GM23338 (cell line): ENCODE data around the gene USP48. TPM values are rescaled to one million over a fixed set of nuclear protein-coding genes. Genes with fewer than 3 reads are reported as not detected.

Experiments used
- ATAC-seq: fragments of 200-7000 bp; cut with Tn5 transposase; 3 replicates; pipeline ENCODE4 v1.9.1; 2020
- DNase-seq: peaks from one replicate; pipeline ENCODE4 v3.0.0-alpha.2; 2015; ENCODE audit warnings: low spot score
- H2AFZ ChIP-seq: fragments of 200-600 bp; sonication (generic); 2 replicates; pipeline ENCODE4 v1.8.0; 2016; ENCODE audit warnings: antibody characterized with exemption, mild to moderate bottlenecking, moderate library complexity
- H3F3A ChIP-seq: fragments of 200-600 bp; sonication (generic); replicated peaks from 2 replicates; pipeline ENCODE4 v1.8.0; 2017; ENCODE audit warnings: antibody characterized with exemption, mixed run types, low read depth
- H3K27ac ChIP-seq: fragments of 200-600 bp; sonication (generic); 2 replicates; pipeline ENCODE4 v1.6.1; 2016; ENCODE audit warnings: low read depth
- H3K27me3 ChIP-seq: fragments of 200-600 bp; sonication (generic); 2 replicates; pipeline ENCODE4 v1.8.0; 2016; ENCODE audit warnings: mild to moderate bottlenecking, mixed run types, moderate library complexity; ENCODE audit not compliant: insufficient read depth
- H3K36me3 ChIP-seq: fragments of 200-600 bp; sonication (generic); 2 replicates; pipeline ENCODE4 v1.8.0; 2016; ENCODE audit warnings: mild to moderate bottlenecking; ENCODE audit not compliant: insufficient read depth
- H3K4me1 ChIP-seq: fragments of 200-600 bp; sonication (generic); 2 replicates; pipeline ENCODE4 v1.8.0; 2016; ENCODE audit warnings: mild to moderate bottlenecking, moderate library complexity; ENCODE audit not compliant: insufficient read depth
- H3K4me2 ChIP-seq: fragments of 200-600 bp; sonication (generic); 2 replicates; pipeline ENCODE4 v1.7.1; 2017; ENCODE audit warnings: mixed run types
- H3K4me3 ChIP-seq: fragments of 200-600 bp; sonication (generic); 2 replicates; pipeline ENCODE4 v1.6.1; 2016; ENCODE audit warnings: mixed run types
- H3K79me2 ChIP-seq: fragments of 200-600 bp; sonication (generic); replicated peaks from 2 replicates; pipeline ENCODE4 v1.8.0; 2017; ENCODE audit warnings: mild to moderate bottlenecking; ENCODE audit not compliant: insufficient read depth
- H3K9me2 ChIP-seq: fragments of 200-600 bp; sonication (generic); 2 replicates; pipeline ENCODE4 v1.8.0; 2017; ENCODE audit not compliant: insufficient read depth
- H4K20me1 ChIP-seq: fragments of 200-600 bp; sonication (generic); replicated peaks from 2 replicates; pipeline ENCODE4 v1.8.0; 2017; ENCODE audit warnings: mild to moderate bottlenecking; ENCODE audit not compliant: insufficient read depth
- H3K27ac Mint-ChIP-seq: 2 replicates; pipeline ENCODE4 v1.8.0; 2020; ENCODE audit warnings: inconsistent platforms, mild to moderate bottlenecking, moderate library complexity, mixed read lengths
- H3K27me3 Mint-ChIP-seq: 3 replicates; pipeline ENCODE4 v1.8.0; 2022; ENCODE audit warnings: low read depth, mild to moderate bottlenecking, moderate library complexity, mixed read lengths, inconsistent platforms; ENCODE audit not compliant: insufficient read depth, poor library complexity
- H3K36me3 Mint-ChIP-seq: 3 replicates; pipeline ENCODE4 v1.8.0; 2021; ENCODE audit warnings: low read depth, mild to moderate bottlenecking, inconsistent platforms, moderate library complexity, mixed read lengths
- H3K4me1 Mint-ChIP-seq: 3 replicates; pipeline ENCODE4 v1.8.0; 2020; ENCODE audit warnings: mild to moderate bottlenecking, inconsistent platforms, mixed read lengths
- H3K4me3 Mint-ChIP-seq: 3 replicates; pipeline ENCODE4 v1.8.0; 2021; ENCODE audit warnings: moderate library complexity, mild to moderate bottlenecking, inconsistent platforms, mixed read lengths
- H3K9me3 Mint-ChIP-seq: 3 replicates; pipeline ENCODE4 v1.8.0; 2020; ENCODE audit warnings: moderate library complexity, mild to moderate bottlenecking, inconsistent platforms, mixed read lengths
- CREB1 ChIP-seq: fragments of 250-450 bp; sonication (Bioruptor Pico); IDR thresholded peaks from 2 replicates; pipeline ENCODE4 v1.5.0; 2020; ENCODE audit warnings: low read depth, mild to moderate bottlenecking, moderate library complexity
- EZH2 ChIP-seq: fragments of 200-600 bp; sonication (generic); IDR thresholded peaks from one replicate; pipeline ENCODE4 v1.8.0; 2017; ENCODE audit warnings: antibody characterized with exemption, mild to moderate bottlenecking, low read depth; ENCODE audit not compliant: unreplicated experiment
- EZH2phosphoT487 ChIP-seq: fragments of 200-600 bp; sonication (generic); IDR thresholded peaks from one replicate; pipeline ENCODE4 v1.8.1; 2018; ENCODE audit warnings: antibody characterized with exemption; ENCODE audit not compliant: unreplicated experiment
- JUNB ChIP-seq: IDR thresholded peaks from one replicate; pipeline ENCODE4 v1.6.1; 2016; ENCODE audit warnings: antibody characterized with exemption; ENCODE audit not compliant: unreplicated experiment
- NANOG ChIP-seq: IDR thresholded peaks from 2 replicates; pipeline ENCODE4 v1.6.1; 2016; ENCODE audit warnings: antibody characterized with exemption, borderline replicate concordance
- POLR2AphosphoS5 ChIP-seq: IDR thresholded peaks from 2 replicates; pipeline ENCODE4 v1.6.1; 2016; ENCODE audit warnings: antibody characterized with exemption, low read depth
- STAT1 ChIP-seq: IDR thresholded peaks from one replicate; pipeline ENCODE4 v1.6.1; 2016; ENCODE audit warnings: antibody characterized with exemption; ENCODE audit not compliant: unreplicated experiment
- polyA plus RNA-seq: library from polyadenylated mRNA; unstranded; fragments of >200 nt; fragmentation: Nextera tagmentation; extraction: Ambion mirVana; gene quantifications from 2 replicates; pipeline ENCODE4 v1.2.1, GENCODE V29; 2016
- total RNA-seq: library from RNA; depleted of rRNA; stranded (reverse); fragments of >200 nt; shearing (Covaris generic); gene quantifications from 2 replicates; pipeline ENCODE4 v1.2.3, GENCODE V29; 2014
- TF ChIP-seq, protein P1 (sequence below), 2 experiments: fragments of 200-600 bp in 1 of 2; sonication (generic) in 1 of 2; conservative IDR thresholded peaks; 2 replicates each; pipeline versions ENCODE4 v1.5.1 to v1.6.1; 2016 to 2017; ENCODE audit warnings: antibody characterized with exemption in 2 of 2, low read depth in 2 of 2, mild to moderate bottlenecking in 2 of 2, moderate library complexity in 1 of 2
- TF ChIP-seq, protein P2 (sequence below): fragments of 250-450 bp; sonication (Bioruptor Pico); IDR thresholded peaks from 2 replicates; pipeline ENCODE4 v1.5.0; 2020; ENCODE audit warnings: mild to moderate bottlenecking, moderate library complexity

The USP48 gene
- total and polyA plus RNA-seq, 2 experiments from 2014 or later = 85.9 to 151 TPM

DNA sequence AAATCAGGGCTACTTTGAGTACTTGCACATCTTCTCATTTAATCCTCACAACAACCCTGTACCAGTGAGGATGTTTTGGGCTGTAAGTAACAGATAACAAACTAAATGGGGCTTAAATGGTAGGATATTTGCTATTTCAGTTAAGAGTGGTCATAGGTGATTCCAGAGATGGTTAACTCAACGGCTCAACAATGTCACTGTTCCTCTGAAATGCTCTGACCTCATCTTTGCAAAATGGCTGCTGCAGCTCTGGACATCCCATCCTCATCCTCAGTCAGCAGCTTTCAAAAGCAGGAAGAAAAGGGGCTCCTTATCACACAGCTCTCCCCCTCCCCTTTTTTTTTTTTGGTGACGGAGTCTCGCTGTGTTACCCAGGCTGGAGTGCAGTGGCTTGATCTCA is 30.6 kb upstream of the USP48 start (continued):
- TF ChIP-seq POLR2AphosphoS5 (no peak), NANOG (no peak), JUNB (no peak), EZH2phosphoT487 (no peak), CREB1 (no peak), EZH2 (no peak), STAT1 (no peak)
- TF ChIP-seq, protein P1, sequence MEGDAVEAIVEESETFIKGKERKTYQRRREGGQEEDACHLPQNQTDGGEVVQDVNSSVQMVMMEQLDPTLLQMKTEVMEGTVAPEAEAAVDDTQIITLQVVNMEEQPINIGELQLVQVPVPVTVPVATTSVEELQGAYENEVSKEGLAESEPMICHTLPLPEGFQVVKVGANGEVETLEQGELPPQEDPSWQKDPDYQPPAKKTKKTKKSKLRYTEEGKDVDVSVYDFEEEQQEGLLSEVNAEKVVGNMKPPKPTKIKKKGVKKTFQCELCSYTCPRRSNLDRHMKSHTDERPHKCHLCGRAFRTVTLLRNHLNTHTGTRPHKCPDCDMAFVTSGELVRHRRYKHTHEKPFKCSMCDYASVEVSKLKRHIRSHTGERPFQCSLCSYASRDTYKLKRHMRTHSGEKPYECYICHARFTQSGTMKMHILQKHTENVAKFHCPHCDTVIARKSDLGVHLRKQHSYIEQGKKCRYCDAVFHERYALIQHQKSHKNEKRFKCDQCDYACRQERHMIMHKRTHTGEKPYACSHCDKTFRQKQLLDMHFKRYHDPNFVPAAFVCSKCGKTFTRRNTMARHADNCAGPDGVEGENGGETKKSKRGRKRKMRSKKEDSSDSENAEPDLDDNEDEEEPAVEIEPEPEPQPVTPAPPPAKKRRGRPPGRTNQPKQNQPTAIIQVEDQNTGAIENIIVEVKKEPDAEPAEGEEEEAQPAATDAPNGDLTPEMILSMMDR (conservative IDR thresholded peaks at IDR 0.05; ENCODE audit: low read depth in 2 of 2) = no peak

DNA sequence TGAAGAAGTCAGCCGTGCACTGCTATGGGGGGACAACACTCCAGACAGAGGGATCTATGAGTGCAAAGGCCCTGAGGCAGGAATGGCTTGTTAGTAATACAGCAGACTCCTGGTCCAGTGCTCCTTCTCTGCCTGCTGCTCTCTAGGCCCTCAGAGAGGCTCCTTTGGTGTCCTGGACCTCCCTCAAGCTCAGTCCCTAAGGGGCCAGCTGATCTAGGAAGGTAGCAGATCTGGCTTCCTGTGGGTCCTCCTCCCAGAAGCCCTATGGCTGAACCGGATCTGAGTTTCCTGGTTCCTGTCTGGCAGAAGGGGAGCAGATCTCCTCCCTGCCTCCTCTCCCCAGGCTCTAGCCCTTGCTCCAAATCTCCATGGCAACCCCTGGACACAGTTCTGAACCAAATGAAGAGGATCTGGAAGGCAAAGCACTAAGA is 28.9 kb upstream of the USP48 start, which contains the start of gene LDLRAD2:
LDLRAD2 (plus strand) TSS at position 391 of the 431 bp plus-strand sequence. CDS start 187 bp downstream, outside the sequence.
- no peak for DNase-seq
- Histone ChIP-seq H3K27ac (no peak within 1 kb of the TSS), H3K36me3 (no peaks in the 10 kb centered on the region), H2AFZ (no peak within 1 kb of the TSS), H3K79me2 (no peaks in the 10 kb centered on the region), H3K4me2 (no peak within 1 kb of the TSS), H3K27me3 (peaks cover 5% of the 10 kb centered on the region; the same call in 1 of the 2 replicates), H3K9me2 (no peaks in the 10 kb centered on the region), H3K4me1 (no peaks in the 10 kb centered on the region), H3F3A (0 out of 2 replicates have a peak, but pooled peaks cover 12% of the 10 kb centered on the region), H4K20me1 (no peaks in the 10 kb centered on the region), H3K4me3 (no peak within 1 kb of the TSS)
- H3K4me3 Mint-ChIP-seq = no peak within 1 kb of the TSS
- TF ChIP-seq JUNB = no peak
- TF ChIP-seq NANOG = no peak
- TF ChIP-seq, protein P2, sequence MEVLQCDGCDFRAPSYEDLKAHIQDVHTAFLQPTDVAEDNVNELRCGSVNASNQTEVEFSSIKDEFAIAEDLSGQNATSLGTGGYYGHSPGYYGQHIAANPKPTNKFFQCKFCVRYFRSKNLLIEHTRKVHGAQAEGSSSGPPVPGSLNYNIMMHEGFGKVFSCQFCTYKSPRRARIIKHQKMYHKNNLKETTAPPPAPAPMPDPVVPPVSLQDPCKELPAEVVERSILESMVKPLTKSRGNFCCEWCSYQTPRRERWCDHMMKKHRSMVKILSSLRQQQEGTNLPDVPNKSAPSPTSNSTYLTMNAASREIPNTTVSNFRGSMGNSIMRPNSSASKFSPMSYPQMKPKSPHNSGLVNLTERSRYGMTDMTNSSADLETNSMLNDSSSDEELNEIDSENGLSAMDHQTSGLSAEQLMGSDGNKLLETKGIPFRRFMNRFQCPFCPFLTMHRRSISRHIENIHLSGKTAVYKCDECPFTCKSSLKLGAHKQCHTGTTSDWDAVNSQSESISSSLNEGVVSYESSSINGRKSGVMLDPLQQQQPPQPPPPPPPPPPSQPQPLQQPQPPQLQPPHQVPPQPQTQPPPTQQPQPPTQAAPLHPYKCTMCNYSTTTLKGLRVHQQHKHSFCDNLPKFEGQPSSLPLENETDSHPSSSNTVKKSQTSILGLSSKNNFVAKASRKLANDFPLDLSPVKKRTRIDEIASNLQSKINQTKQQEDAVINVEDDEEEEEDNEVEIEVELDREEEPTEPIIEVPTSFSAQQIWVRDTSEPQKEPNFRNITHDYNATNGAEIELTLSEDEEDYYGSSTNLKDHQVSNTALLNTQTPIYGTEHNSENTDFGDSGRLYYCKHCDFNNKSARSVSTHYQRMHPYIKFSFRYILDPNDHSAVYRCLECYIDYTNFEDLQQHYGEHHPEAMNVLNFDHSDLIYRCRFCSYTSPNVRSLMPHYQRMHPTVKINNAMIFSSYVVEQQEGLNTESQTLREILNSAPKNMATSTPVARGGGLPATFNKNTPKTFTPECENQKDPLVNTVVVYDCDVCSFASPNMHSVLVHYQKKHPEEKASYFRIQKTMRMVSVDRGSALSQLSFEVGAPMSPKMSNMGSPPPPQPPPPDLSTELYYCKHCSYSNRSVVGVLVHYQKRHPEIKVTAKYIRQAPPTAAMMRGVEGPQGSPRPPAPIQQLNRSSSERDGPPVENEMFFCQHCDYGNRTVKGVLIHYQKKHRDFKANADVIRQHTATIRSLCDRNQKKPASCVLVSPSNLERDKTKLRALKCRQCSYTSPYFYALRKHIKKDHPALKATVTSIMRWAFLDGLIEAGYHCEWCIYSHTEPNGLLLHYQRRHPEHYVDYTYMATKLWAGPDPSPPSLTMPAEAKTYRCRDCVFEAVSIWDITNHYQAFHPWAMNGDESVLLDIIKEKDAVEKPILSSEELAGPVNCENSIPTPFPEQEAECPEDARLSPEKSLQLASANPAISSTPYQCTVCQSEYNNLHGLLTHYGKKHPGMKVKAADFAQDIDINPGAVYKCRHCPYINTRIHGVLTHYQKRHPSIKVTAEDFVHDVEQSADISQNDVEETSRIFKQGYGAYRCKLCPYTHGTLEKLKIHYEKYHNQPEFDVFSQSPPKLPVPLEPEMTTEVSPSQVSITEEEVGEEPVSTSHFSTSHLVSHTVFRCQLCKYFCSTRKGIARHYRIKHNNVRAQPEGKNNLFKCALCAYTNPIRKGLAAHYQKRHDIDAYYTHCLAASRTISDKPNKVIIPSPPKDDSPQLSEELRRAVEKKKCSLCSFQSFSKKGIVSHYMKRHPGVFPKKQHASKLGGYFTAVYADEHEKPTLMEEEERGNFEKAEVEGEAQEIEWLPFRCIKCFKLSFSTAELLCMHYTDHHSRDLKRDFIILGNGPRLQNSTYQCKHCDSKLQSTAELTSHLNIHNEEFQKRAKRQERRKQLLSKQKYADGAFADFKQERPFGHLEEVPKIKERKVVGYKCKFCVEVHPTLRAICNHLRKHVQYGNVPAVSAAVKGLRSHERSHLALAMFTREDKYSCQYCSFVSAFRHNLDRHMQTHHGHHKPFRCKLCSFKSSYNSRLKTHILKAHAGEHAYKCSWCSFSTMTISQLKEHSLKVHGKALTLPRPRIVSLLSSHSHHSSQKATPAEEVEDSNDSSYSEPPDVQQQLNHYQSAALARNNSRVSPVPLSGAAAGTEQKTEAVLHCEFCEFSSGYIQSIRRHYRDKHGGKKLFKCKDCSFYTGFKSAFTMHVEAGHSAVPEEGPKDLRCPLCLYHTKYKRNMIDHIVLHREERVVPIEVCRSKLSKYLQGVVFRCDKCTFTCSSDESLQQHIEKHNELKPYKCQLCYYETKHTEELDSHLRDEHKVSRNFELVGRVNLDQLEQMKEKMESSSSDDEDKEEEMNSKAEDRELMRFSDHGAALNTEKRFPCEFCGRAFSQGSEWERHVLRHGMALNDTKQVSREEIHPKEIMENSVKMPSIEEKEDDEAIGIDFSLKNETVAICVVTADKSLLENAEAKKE (CRISPR knock-in tag) = no peak
- TF ChIP-seq EZH2 = no peak
- H3K9me3 Mint-ChIP-seq = no peaks in the 10 kb centered on the region
- no peak for ATAC-seq
- peaks cover 4% of the 10 kb centered on the region for H3K27me3 Mint-ChIP-seq
- H3K36me3 Mint-ChIP-seq = no peaks in the 10 kb centered on the region
- H3K4me1 Mint-ChIP-seq = peaks cover 9% of the 10 kb centered on the region
- no peak within 1 kb of the TSS for H3K27ac Mint-ChIP-seq
